ENCODE measurements around the gene EFR3B.

DNA sequence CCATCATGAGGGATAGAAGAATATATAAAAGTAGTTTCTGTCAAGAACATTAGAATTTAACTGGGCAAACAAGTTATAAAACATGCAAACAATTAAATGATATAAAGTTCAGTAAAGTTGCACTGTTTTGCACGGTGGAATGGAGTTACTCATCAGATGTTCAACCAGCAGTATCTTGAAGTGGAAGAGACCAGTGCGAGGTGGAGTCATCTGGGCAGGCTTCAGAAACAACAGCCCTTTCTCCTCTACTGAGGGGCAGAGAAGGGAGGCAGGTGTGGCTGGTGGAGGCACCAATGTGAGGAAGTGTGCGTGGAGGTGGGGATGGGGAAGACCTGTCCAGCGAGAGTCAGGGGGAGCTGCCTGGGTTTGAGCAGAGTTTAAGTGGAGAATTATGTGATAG is 7.5 kb downstream of the EFR3B start:
- TF ChIP-seq POLR2A (IDR thresholded peaks at IDR 0.05) (no peak), CTCF (IDR thresholded peaks at IDR 0.05) (no peak)
